C4-2B (cell line): ENCODE results near the gene HAGHL.

Experiments
- CTCF ChIP-seq: fragments of 450-650 bp; conservative IDR thresholded peaks from 2 replicates; pipeline ENCODE4 v1.5.1; 2017; ENCODE audit warnings: mild to moderate bottlenecking
- ZFX ChIP-seq: fragments of 450-650 bp; IDR thresholded peaks from 2 replicates; pipeline ENCODE4 v1.6.1; 2017

GRCh38 chr16:778447-778846 is 51.5 kb downstream of the HAGHL start:
- no peak for TF ChIP-seq CTCF
- TF ChIP-seq ZFX: no peak
